Measurements from ENCODE around the gene SLC22A15.

Gene SLC22A15

GRCh38 chr1:116104667-116105066 lies 128.4 kb downstream of the SLC22A15 start:
- no peak for DNase-seq (ENCODE audit: low read depth)

- no peak for DNase-seq (ENCODE audit: low read depth)
Observed at GRCh38 chr1:116105996-116106395, 129.7 kb downstream of the SLC22A15 start.

GRCh38 chr1:116106646-116107045 lies 130.3 kb downstream of the SLC22A15 start:
- DNase-seq (ENCODE audit: low read depth) = no peak

- no peak for DNase-seq (ENCODE audit: low read depth)
Observed at GRCh38 chr1:116107371-116107770, 131.1 kb downstream of the SLC22A15 start.

GRCh38 chr1:116110567-116111523 lies 134.5 kb downstream of the SLC22A15 start, which contains the start of gene MAB21L3:
Gene MAB21L3 (plus strand): TSS chr1:116111399. CDS start chr1:116112616, 1,217 bp downstream.
- no peak for DNase-seq (ENCODE audit: low read depth)

- no peak for DNase-seq (ENCODE audit: low read depth)
Observed at GRCh38 chr1:116111524-116112021, 135.3 kb downstream of the SLC22A15 start.

- no peak for DNase-seq (ENCODE audit: low read depth)
Observed at GRCh38 chr1:116112388-116113140, 136.3 kb downstream of the SLC22A15 start.

- DNase-seq (ENCODE audit: low read depth) = no peak
Observed at GRCh38 chr1:116113615-116114014, 137.3 kb downstream of the SLC22A15 start.

GRCh38 chr1:116115476-116116439 lies 139.4 kb downstream of the SLC22A15 start:
- DNase-seq (ENCODE audit: low read depth) = no peak

GRCh38 chr1:116118471-116118870 lies 142.2 kb downstream of the SLC22A15 start:
- no peak for DNase-seq (ENCODE audit: low read depth)
